ENCODE measurements around the gene IKZF2. TPM values are rescaled to one million over a fixed set of nuclear protein-coding genes. Genes with fewer than 3 reads are reported as not detected.

IKZF2 gene
- total and polyA plus RNA-seq, 9 of the 15 experiments (the other 6 are each of a cell fraction or from before 2014, with no cell fraction given) = 0.04 to 0.54 (median 0.22) TPM

DNA sequence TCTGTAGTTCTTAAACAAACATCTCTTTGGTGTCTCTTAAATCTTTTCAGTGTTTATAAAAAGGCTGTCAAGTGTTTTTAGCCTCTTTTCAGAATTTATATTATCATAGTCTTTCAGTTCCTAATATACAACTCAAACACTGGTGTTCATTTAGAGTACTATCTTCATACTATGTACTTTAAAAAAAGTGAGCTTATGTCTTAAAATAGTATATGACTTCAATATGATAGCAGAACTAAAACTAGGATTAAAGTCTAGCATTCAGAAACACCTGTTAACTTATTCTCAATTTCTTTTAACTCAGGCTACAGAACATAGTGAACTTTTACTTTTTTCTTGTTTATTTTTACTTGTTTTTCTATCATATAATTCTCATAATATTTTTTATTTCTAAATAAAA lies 14.7 kb upstream of the IKZF2 start (continued):
- TF ChIP-seq, protein P1, sequence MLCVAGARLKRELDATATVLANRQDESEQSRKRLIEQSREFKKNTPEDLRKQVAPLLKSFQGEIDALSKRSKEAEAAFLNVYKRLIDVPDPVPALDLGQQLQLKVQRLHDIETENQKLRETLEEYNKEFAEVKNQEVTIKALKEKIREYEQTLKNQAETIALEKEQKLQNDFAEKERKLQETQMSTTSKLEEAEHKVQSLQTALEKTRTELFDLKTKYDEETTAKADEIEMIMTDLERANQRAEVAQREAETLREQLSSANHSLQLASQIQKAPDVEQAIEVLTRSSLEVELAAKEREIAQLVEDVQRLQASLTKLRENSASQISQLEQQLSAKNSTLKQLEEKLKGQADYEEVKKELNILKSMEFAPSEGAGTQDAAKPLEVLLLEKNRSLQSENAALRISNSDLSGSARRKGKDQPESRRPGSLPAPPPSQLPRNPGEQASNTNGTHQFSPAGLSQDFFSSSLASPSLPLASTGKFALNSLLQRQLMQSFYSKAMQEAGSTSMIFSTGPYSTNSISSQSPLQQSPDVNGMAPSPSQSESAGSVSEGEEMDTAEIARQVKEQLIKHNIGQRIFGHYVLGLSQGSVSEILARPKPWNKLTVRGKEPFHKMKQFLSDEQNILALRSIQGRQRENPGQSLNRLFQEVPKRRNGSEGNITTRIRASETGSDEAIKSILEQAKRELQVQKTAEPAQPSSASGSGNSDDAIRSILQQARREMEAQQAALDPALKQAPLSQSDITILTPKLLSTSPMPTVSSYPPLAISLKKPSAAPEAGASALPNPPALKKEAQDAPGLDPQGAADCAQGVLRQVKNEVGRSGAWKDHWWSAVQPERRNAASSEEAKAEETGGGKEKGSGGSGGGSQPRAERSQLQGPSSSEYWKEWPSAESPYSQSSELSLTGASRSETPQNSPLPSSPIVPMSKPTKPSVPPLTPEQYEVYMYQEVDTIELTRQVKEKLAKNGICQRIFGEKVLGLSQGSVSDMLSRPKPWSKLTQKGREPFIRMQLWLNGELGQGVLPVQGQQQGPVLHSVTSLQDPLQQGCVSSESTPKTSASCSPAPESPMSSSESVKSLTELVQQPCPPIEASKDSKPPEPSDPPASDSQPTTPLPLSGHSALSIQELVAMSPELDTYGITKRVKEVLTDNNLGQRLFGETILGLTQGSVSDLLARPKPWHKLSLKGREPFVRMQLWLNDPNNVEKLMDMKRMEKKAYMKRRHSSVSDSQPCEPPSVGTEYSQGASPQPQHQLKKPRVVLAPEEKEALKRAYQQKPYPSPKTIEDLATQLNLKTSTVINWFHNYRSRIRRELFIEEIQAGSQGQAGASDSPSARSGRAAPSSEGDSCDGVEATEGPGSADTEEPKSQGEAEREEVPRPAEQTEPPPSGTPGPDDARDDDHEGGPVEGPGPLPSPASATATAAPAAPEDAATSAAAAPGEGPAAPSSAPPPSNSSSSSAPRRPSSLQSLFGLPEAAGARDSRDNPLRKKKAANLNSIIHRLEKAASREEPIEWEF (CRISPR knock-in tag; IDR thresholded peaks at IDR 0.05) = no peak
- TF ChIP-seq GATA2 (CRISPR knock-in tag; IDR thresholded peaks at IDR 0.05) = no peak
- no peak for TF ChIP-seq HSF4 (CRISPR knock-in tag; IDR thresholded peaks at IDR 0.05; ENCODE audit: borderline replicate concordance)
- TF ChIP-seq BDP1 (IDR thresholded peaks at IDR 0.05; ENCODE audit: insufficient read depth, insufficient read length) = no peak
- no peak for TF ChIP-seq EZH2 (IDR thresholded peaks at IDR 0.05; ENCODE audit: borderline replicate concordance, low read depth, low read length)
- no peak for TF ChIP-seq ATF1 (CRISPR knock-in tag; IDR thresholded peaks at IDR 0.05)
- no peak for TF ChIP-seq ATF1 (tag; IDR thresholded peaks at IDR 0.05)
- TF ChIP-seq PCBP1 (IDR thresholded peaks at IDR 0.05; ENCODE audit: low read depth, low read length, poor library complexity, severe bottlenecking) = no peak
- TF ChIP-seq, protein P2, sequence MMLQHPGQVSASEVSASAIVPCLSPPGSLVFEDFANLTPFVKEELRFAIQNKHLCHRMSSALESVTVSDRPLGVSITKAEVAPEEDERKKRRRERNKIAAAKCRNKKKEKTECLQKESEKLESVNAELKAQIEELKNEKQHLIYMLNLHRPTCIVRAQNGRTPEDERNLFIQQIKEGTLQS (IDR thresholded peaks at IDR 0.05) = no peak
- TF ChIP-seq, protein P2 (CRISPR knock-in tag; conservative IDR thresholded peaks at IDR 0.05) = no peak
